Measurements from ENCODE around the gene PLEKHG5.
"Not testable (repeated sequence)": the region's sequence is repeated elsewhere in the genome, so short reads cannot be mapped to it uniquely, and the experiment has no call there.

PLEKHG5 gene

DNA sequence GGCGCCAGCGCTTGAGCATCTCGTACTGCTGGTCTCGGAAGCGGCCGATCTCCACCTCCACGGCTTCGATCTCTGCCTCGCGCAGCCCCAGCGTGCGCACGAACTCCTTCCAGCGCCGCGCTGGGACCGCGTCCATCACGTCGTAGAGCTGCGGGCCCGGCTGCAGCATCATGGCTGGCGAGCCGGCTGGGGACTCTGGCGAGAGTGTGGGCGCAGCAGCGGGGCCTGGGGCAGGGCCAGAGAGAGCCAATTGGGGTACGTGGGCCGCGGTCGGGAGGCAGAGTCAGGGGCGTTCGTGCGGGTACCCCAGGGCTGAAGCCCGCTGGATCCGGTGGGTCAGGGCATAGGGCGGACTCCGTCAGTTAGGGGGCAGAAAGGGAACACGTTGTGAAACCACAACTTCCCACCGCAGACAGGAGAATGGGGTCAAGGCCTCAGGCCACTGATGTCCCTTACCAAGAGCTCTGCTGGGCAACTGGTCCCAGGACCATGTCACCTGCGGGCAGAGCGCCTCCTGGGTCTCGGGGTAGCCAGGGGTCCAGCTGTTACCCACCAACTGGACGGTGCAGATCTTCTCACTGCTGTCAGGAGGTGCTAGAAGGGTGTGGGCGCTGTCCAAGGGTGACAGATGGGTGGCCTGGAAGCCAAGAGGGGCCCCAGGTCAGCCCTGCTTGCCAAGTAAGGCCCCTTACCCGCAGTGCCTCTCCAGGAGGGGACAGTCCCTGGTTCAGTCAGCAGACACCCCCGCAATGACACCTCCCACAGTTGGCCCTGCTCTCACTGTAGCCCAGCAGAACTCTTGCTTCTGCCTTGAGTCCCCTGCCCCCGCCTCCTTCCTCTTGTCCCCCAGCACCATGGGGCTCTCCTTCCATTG, 29.7 kb downstream of the PLEKHG5 start:
- peak in 1 of 2 experiments; percentile 39 for DNase-seq

DNA sequence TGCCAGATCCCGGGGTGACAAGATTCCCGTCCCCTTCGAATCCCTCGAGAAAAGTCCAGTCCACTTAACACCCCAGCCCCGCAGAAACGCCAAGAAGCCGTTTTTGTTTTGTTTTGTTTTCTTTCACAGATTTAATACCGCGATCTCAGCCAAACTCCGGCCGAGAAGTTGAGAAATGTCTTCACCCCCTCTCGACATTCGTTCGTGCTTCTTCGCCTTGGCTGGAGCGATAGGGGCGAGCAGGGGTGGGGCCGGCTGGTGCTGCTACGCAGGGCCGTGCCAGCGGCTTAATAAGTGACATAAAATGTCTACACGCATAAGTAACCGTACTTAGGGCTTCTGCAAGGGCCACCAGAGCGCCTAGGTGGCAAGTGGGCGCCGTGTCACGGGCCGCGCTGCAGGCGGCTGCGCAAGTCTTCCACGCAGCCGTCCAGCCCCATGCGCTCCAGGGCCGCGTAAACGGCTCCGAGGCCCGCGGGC, 30.4 kb downstream of the PLEKHG5 start:
- DNase-seq, result peak in 1 of 2 experiments; percentile 81

DNA sequence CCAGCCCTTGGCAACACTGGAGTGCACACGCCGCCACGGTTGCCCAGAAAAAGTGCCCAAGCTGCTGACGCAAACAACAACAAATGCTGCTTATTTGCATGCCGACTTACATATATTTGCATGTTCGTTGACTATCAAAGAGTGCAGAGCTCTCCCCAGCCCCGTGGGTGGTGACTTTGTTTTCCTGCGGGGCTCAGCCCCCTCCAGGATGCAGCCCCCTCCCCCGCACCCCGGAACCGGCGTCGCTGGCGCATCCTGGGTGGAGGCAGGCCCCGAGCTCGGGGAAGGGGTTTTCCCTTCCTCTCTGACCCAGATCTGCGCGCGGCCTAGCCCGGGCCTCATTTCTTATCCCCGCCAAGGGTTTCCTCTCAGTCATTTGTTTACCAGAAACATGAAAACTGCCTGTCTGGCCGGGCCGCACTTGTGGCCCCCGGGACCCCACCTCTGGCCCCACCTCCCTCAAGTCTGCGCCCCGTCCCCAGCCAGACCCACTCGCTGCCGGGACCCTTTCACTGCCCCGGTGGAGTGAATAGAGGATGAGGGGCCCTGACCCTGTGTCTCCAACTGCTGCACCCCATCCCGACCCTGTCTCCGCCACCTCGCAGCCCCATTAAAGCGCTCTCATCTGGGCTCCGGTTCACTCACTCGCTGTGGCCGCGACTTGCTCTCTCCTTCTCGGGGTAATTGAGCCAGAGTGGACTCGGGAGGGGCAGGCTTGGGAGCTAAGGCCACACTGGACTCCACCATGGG, 31.0 kb downstream of the PLEKHG5 start:
- DNase-seq, result peak; percentile 98 to 99

DNA sequence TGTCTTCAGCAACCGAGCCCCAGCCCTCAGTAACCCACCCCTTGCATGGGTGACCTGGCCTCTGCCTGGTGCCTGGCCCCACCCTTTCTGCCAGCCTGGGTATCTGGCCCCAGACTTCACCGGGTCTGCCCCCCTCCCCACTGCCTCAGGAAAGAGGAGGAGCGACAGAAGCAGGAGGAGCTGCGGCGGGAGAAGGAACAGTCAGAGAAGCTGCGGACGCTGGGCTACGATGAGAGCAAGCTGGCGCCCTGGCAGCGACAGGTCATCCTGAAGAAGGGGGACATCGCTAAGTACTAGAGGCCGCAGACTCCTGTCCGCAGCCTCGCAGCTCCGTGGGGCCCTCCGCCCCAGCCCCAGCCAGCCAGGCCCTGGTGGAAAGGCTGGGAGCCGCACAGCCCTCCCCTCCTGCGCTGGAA, 31.6 kb downstream of the PLEKHG5 start:
- peak; percentile 96 to 97 for DNase-seq

DNA sequence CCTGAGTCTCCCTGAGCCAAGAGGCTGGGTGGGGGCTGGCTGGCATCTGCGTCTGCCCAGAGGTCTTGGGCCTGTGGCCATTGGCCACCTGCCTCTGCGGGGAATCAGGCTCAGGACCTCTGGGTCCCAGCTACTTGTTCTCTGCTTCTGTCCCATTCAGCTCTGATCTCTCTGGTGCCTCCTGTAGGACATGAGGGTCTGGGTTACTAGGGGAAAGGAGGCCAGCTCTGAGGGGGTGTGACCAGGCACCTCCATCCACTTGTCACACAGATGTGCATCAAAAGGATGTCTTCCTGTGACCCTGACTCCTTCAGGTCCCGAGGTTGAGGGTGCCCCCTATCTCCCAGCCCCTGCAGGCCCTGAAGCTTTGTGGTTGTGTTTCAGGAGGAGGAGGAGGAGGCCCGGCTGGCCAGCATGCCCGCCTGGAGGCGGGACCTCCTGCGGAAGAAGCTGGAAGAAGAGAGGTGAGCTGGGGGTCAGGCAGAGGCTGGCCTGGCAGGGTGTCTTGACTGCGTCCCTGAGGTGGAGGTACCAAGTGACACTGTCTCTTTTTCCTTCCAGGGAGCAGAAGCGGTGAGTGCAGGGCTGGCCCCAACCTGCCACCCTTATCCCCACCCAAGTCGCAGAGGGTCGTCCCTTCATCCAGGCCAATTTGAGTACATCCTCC, 34.5 kb downstream of the PLEKHG5 start:
- no peak for DNase-seq

DNA sequence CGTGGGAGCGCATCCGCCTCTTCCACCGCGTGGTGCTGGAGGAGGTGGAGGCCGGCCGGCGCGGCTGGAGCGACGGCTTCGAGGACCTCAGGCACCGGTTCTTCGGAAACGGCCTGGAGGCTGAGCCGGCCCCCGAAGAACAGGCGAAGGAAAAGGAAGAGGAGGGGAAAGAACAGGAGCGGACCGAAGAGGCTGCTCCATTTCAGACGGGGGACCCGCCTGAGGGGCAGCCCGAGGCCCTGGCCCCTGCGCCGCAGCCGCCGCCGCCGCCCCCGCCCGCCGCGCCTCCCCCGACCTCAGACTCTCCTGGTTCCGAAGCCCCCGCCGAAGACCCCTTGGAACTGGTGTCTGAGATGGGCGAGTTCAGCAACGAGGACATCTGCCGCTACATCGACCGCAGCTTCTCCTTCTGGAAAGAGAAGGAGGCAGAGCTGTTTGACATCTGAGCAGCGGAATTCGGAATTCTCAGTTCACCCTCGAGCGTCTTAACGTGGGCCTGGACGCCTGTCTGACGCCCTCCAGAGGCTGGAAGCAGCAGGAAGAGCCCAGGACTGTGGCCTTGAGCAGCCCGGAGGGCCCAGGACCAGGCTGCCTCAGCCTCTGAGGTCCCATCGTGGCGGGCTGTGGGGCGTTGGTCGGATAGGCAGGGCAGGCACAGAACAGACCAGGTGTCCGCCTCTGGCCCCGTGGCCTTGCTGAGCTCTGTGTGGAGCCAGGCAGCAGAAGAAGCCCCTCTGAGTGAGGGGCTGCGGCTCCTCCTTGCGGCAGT, 35.5 kb downstream of the PLEKHG5 start:
- not testable (repeated sequence) for DNase-seq

DNA sequence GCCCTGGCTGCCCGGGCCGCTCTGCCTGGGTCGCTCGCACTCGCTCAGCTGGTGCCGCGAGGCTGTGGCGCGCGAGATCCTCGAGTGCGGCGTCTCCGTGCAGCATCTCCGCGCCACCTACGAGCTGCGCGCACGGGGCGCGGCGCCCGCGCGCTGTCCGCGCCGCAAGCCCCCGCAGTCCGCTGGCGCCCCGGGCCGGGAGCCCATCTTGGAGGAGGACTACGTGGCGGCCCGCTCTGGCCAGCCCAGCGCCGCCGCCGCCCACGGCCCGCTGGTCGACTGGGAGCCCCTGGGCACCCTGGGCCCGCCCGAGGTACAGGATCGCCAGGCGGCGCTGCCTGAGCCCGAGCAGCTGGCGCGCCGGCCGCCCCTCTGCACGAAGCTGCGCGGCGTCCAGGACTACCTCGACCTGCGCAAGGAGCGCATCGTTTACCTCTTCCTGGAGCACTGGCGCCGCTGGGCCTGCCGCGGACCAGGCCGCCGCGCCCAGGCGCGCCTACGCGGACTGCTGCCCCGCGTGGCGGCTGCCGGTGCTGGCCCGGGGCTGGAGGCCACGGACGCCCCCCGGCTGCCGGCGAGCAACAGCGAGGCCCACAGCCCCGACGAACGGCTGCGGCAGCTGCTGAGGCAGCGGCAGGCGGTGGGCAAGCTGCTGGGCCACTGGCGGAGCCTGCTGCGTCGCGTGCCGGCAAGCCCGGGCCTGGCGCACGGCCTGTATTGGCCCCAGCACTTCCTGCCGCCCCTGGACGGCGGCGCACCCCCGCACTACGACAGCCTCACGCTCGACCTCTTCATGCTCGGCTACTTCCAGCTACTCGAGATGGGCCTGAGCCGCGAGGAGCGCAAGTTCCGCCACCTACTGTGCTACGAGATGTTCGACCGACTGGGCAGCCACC, 36.4 kb downstream of the PLEKHG5 start:
- DNase-seq, result no peak

DNA sequence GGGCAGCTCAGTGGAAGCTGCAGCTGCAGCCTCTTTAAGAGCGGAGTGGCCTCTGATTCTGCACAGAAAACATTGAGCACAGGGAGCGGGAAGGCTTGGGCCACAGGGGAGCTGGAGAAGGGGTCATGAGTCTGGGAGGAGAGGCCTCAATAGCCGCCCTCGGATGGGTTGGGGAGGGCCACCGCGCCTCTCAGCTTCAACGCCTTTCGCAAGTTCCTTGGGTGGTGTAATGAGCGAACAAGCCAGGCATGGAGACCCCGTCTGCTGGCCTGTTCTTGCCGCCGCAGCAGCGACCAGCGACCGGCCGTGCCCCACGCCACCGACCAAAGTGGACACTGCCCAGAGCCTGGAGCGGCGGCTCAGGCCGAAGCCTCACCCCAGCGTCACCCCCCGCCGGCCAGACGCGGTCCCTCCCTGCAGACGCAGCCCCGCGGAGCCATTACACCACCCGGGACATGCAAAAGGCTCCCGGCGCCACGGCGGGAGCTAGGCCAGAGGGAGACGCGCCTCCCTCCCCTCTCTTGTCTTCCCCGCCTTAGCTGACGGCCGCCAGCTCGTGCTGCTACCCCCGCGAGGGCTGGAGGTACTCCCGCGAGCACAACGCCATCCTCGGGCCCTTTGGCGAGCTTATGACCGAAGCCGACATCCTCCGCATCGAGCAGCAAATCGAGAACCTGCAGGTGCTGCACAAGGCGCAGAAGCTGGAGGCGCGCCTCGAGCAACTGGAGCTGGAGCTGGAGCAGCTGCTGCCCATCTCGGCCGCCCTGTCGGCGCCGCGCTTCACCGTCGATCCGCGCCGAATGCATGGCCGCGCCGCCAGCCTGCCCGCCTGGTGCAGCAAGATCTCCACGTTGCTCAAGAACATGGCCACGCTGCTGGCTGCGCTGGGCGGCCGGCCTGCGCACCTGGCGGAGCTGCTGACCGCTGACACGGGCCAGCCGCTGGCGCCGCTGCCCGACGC, 37.3 kb downstream of the PLEKHG5 start:
- not testable (repeated sequence) for DNase-seq

DNA sequence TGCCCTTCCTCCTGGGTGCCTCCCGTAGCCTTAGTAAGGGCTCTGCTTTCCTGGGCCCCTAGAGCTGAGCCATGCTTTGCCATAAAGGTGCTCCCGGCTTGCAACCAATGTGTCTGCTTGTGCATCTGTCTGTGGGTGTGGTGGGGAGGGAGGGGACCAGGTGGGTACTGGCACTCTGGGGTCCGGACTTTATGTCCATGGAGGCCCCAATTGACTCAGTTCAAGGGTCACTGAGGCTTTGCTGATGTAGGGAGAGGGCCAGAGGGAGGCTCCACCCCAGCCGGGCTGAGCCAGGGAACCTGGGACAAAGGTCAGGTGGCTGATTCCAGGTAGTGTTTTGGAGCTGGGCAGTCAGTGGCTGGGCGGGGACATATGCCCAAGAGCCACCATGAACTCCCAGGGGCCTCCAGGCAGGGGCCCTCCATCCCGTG, 40.5 kb downstream of the PLEKHG5 start:
- peak in 1 of 2 experiments; percentile 68 for DNase-seq

DNA sequence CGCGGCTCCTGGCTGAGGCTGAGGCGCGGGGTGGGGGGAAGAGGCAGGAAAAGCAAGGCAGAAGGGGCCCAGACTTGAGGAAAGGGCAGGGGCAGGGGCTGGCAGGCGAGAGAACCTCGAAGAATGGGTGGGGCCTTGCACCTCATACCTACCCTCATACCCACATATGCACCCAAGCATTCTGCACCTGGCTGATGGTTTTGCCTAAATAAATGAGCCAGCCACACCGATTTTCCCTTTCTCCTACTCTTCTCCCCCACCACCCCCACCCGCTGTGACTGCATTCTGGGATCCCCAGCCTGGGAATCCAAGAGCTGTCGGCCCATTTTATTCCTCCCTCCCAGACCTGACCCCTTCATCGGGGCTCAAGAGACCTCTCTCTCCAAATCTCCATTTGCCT, 41.0 kb downstream of the PLEKHG5 start:
- peak; percentile 88 to 93 for DNase-seq

DNA sequence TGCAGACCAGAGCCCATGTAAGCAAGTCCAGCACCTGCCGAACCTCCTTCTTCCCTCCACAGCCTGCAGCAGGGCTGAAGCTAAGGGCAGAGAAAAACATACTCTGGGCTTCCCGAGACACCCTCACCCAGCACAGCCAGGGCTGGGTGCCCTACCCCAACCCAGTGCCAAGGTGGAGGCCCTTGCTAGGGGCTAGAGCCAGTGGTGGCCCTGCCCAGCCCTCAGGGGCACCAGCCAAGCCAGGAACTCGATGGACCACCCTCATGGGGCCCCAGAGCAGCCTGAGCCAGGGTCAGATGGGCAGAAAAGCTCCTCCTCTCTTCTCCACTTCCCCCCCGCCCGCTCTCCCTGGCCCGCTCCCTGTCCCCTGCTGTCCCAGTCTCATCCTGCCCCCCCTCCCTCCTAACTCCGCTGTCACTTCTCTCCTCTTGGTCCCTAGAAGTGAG, 41.4 kb downstream of the PLEKHG5 start:
- peak; percentile 71 to 82 for DNase-seq

DNA sequence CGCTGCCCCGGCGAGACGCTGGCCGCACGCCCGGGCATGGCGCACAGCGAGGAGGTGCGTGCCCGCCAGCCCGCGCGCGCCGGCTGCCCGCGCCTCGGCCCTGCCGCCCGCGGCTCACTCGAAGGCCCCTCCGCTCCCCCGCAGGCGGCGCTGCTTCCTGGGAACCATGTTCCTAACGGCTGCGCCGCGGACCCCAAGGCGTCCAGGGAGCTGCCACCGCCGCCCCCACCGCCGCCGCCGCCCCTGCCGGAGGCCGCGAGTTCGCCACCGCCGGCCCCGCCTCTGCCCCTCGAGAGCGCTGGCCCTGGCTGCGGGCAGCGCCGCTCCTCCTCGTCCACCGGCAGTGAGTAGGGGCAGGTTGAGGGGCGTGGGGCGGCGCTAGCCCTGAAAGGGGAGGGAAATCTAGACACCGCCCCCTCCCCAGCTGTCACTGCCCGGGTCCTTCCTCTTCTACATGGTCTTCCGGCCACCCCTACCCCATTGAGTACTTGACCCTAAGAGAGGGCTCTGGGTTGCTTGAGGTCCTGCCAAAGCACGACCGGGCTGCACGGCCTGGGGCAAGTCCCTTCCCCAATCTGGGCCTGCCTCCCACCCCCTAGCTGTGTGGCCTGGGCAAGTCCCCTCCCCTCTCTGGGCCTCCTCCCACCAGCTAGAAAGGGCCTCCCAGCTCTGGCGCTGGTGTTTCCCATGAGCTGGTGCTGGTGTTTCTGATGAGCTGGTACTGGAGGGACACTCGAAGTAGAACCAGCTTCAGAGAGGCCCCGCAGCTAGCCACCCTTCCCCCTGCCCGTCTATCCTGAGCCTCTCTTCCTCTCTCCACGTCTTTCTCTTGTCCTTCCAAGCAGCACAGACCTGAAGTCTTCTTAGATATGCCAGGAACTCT, 42.5 kb downstream of the PLEKHG5 start:
- peak; percentile 45 to 85 for DNase-seq

DNA sequence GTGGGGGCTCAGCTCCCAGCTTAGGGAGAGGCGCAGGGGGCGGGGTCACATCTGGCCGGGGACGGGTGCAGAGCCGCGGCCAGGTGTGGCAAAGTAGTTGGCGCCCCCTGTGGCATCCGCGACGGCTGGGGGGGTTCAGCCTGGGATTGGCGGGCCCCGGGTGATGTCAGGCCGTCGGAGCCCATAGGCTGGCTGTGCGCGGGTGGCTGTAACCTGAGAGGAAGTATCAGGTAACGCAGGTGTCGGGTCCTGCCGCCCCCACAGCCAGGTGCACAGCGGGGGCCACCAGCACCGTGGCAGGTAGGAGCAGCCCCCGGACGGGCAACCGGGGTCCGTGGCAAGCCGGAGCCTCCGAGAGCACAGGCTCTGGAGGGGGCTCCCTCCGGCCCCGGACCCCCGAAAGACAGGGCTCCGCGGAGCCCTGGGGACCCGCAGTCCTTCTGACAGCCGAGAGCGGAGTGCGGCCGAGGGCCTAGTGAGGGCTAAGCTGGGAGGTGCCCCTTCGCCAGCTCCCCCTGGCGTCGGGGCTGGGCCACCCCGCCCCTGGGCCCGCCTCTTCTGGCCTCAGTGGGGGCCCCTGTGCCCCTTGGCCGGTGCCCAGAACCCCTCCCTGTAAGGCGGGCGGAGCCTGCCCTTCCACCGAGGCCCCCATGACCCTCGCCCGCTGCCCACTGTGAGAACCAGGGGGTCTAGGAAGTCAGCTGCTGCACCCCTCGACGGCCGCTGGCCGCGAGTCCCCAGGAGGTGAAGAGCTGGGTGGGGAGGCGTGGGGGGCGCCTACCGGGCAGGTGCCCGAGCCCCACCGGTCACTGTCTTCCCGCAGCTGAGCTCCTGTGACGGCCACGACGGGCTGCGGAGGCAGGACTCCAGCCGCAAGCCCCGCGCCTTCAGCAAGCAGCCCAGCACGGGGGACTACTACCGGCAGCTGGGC, 43.4 kb downstream of the PLEKHG5 start:
- peak; percentile 85 to 98 for DNase-seq

DNA sequence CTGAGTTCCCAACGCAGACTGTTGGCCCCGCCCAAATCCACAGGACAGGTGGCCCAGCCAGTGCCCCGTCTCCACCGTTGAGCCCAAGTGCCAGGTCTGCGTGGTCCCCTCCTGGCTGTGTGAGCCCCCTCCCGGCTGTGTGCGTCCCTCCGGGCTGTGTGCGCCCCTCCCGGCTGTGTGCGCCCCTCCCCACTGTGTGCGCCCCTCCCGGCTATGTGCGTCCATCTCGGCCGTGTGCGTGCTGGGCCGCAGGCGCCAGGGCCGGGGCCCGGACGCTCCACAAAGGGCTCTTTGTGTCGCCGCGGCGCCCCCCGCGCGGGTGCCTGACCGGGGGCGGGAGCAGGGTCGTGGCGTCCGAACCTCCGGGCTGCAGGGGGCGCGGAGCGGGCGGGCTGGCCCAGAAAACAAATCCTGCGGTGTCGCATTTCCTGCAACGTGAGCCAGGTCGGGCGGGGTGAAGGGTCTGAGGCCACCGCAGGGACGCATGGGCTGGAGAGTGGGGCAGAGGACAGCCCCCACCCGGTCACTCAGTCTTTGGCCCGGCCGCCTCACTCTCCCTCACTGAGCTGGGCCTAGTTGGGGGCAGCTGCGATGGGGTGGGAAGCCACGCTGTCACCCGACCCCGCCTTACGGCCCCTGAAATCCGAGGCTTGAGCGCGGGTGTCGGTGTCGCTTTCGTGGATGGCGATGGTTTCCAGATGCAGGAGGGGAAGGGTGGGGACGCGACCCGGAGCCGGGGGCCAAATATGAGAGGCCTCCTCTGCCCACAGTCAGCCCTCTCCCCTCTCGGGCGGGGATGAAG, 44.2 kb downstream of the PLEKHG5 start:
- peak; percentile 77 to 93 for DNase-seq

DNA sequence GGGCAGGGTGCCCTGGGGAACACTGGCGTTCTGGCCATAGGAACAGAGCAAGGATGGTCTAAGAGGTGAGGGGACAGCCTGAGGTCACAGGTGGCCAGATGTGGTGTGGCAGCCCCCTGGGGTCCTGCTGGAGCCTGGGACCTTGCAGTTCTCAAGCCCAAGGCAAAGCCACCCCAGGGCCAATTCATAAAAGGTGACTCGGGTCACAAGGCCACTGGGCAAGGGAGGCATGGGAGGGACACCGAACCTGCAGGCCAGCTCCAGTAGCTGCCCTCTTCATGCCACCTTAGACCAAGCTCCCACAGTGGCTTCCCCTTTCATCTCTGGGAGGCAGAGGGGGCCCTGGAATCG, 44.8 kb downstream of the PLEKHG5 start:
- DNase-seq, result no peak

DNA sequence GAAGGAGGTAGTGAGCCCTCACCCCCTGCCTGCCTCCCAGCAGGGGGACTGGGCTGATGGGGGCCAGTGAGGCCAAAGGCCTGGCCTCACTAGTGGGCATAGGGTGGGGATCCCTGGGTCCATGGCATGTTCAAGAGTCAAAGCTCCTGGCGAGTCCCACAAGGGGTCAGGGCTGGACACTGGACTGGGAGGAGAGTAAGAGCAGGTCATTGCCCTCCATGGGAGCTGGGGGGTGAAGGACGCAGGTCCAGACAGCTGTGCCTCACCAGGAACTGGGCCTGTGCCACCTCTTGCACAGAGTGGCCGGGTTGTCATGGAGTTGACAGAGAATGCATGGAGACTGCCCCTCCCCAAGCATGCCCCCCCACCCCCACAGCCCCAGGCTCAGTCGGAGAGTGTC, 45.5 kb downstream of the PLEKHG5 start:
- not testable (repeated sequence) for DNase-seq
